Calu3 (cell line): ENCODE measurements around the gene GNB1. TPM values are rescaled to one million over a fixed set of nuclear protein-coding genes. Genes with fewer than 3 reads are reported as not detected.

Source experiments
- BruUV-seq: library from RNA; stranded (reverse); fragments of 400-500 nt; replicated peaks from 2 replicates; lab custom pipeline; 2021; lab: Mats Ljungman, UMichigan
- CTCF ChIA-PET: fragments of 300-600 bp; sonication (Branson Sonifier 250); formaldehyde crosslinking; loops from one replicate; lab custom pipeline; 2022; ENCODE audit warnings: antibody characterized with exemption; lab: Charles Lee
- DNase-seq: peaks from one replicate; pipeline ENCODE4 v3.0.0; 2022
- H3K27ac Mint-ChIP-seq: one replicate; pipeline ENCODE4 v1.8.0; 2022; ENCODE audit warnings: mixed read lengths; ENCODE audit not compliant: unreplicated experiment
- H3K27me3 Mint-ChIP-seq: one replicate; pipeline ENCODE4 v1.8.0; 2022; ENCODE audit warnings: mixed read lengths; ENCODE audit not compliant: unreplicated experiment
- H3K36me3 Mint-ChIP-seq: one replicate; pipeline ENCODE4 v1.8.0; 2022; ENCODE audit warnings: mild to moderate bottlenecking, moderate library complexity, mixed read lengths; ENCODE audit not compliant: insufficient read depth, unreplicated experiment
- H3K4me1 Mint-ChIP-seq: one replicate; pipeline ENCODE4 v1.8.0; 2022; ENCODE audit warnings: mild to moderate bottlenecking, low read depth, mixed read lengths; ENCODE audit not compliant: unreplicated experiment
- H3K4me3 Mint-ChIP-seq: one replicate; pipeline ENCODE4 v1.8.0; 2022; ENCODE audit warnings: mild to moderate bottlenecking, low read depth, moderate library complexity, mixed read lengths; ENCODE audit not compliant: unreplicated experiment
- H3K9me3 Mint-ChIP-seq: one replicate; pipeline ENCODE4 v1.8.0; 2022; ENCODE audit warnings: low read depth, mixed read lengths; ENCODE audit not compliant: unreplicated experiment
- intact Hi-C: fragments of 100-400 bp; cut with micrococcal nuclease; formaldehyde crosslinking; loops from one replicate; pipeline ENCODE4 v1.10.0; 2022; ENCODE audit not compliant: unreplicated experiment
- total RNA-seq: library from RNA; stranded (reverse); gene quantifications from 2 replicates; pipeline ENCODE4 v1.2.3, GENCODE V29; 2022
- TF ChIP-seq, protein P1 (sequence below): fragments of 200-600 bp; IDR thresholded peaks from one replicate; pipeline ENCODE4 v1.8.0; 2022; ENCODE audit warnings: antibody characterized with exemption; ENCODE audit not compliant: unreplicated experiment

Gene GNB1
- total RNA-seq, 1 experiment from 2014 or later: 252 TPM

DNA sequence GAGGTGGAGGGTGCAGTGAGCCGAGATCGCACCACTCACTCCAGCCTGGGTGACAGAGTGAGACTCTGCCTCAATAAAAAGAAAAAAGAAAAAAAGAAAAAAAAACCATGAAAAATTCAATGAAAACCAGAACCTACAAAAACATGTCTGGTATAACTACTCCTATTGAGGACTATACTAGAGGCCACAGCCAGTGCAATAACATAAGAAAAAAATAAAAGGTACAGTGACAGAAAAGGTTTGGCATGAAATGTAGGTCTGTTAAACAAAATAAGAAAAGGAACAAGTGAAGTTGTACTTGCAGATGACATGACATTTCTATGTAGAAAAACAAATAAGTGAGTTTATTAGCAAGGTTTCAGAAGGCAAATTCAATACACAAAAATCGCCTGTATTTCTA, 120.8 kb downstream of the GNB1 start:
- TF ChIP-seq, protein P1, sequence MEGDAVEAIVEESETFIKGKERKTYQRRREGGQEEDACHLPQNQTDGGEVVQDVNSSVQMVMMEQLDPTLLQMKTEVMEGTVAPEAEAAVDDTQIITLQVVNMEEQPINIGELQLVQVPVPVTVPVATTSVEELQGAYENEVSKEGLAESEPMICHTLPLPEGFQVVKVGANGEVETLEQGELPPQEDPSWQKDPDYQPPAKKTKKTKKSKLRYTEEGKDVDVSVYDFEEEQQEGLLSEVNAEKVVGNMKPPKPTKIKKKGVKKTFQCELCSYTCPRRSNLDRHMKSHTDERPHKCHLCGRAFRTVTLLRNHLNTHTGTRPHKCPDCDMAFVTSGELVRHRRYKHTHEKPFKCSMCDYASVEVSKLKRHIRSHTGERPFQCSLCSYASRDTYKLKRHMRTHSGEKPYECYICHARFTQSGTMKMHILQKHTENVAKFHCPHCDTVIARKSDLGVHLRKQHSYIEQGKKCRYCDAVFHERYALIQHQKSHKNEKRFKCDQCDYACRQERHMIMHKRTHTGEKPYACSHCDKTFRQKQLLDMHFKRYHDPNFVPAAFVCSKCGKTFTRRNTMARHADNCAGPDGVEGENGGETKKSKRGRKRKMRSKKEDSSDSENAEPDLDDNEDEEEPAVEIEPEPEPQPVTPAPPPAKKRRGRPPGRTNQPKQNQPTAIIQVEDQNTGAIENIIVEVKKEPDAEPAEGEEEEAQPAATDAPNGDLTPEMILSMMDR: no peak
- no peaks in the 10 kb centered on the region for H3K9me3 Mint-ChIP-seq
- no TSS peak for BruUV-seq
- H3K4me1 Mint-ChIP-seq: no peaks in the 10 kb centered on the region
- intact Hi-C loops: no loop called here
- no peak overlapping the region for H3K4me3 Mint-ChIP-seq
- no peaks in the 10 kb centered on the region for H3K27me3 Mint-ChIP-seq
- peaks cover 43% of the 10 kb centered on the region for H3K36me3 Mint-ChIP-seq
- H3K27ac Mint-ChIP-seq: no peak overlapping the region
- CTCF ChIA-PET: no interaction called here
- no peak for DNase-seq

DNA sequence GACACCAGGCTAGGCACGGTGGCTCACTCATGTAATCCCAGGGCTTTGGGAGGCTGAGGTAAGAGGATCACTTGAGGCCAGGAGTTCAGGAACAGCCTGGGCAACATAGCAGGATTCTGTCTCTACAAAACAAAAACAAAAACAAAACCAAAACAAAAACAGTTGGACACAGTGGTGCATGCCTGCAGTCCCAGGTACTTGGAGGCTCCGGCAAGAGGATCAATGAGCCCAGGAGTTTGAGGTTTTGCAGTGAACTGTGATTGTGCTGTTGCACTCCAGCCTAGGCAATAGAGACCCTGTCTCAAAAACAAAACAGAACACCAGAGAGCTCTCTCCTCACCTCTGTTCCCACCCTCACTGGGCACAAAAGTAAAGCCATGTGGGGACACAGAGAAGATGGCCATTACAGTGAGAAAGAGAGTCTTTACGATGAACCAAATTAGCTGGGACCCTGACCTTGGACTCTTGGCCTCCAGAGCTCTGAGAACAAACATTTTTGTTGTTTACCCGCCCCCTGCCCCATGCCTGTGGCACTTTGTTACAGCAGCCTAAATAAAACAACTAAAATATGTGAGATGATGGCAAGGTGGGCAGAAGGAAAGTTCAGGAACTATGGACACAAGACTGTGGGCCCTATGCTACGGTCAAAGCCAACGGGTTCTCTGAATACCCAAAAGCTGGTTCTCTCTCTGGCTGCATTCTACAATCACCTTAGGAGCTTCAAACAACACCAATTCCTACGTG, 122.5 kb downstream of the GNB1 start:
- Mint-ChIP-seq H3K27me3 (no peaks in the 10 kb centered on the region), H3K27ac (no peak overlapping the region), H3K4me3 (no peak overlapping the region), H3K36me3 (peaks cover 48% of the 10 kb centered on the region), H3K9me3 (no peaks in the 10 kb centered on the region), H3K4me1 (no peaks in the 10 kb centered on the region)
- no peak for DNase-seq
- no TSS peak for BruUV-seq
- CTCF ChIA-PET: no interaction called here
- TF ChIP-seq, protein P1: no peak
- intact Hi-C loops: no loop called here

DNA sequence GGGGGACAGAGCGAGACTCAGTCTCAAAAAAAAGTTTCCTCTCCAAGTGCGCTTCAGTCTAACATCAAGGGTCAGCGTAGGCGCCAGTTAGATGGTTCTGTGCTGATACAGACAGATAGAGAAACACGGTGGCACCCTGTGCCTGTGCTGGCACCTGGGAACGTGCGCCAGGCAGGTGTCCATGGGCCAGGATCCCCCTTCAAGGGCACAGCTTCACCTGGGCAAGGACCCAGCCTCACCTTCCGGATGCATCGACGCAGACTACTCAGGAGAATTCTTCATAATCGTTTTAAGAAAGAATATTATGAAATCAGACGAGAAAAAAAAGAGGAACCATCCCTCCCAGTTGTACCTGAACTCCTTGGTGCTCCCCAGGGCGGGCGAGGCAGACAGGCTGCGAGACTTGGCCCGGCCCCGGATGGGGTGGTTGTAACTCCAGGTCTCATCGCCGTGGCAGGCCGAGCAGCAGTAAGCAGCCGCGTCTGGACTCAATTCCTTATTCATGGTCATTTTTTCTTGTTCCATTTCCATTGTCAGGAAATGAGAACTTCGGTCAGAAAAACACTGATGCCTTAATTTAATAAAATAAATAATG, 125.9 kb downstream of the GNB1 start:
- CTCF ChIA-PET: no interaction called here
- intact Hi-C loops: no loop called here
- Mint-ChIP-seq H3K4me1 (peaks cover under 1% of the 10 kb centered on the region), H3K4me3 (no peak overlapping the region), H3K36me3 (peaks cover 49% of the 10 kb centered on the region), H3K9me3 (no peaks in the 10 kb centered on the region), H3K27me3 (no peaks in the 10 kb centered on the region), H3K27ac (no peak overlapping the region)
- no peak for DNase-seq
- BruUV-seq: no TSS peak
- TF ChIP-seq, protein P1: no peak

DNA sequence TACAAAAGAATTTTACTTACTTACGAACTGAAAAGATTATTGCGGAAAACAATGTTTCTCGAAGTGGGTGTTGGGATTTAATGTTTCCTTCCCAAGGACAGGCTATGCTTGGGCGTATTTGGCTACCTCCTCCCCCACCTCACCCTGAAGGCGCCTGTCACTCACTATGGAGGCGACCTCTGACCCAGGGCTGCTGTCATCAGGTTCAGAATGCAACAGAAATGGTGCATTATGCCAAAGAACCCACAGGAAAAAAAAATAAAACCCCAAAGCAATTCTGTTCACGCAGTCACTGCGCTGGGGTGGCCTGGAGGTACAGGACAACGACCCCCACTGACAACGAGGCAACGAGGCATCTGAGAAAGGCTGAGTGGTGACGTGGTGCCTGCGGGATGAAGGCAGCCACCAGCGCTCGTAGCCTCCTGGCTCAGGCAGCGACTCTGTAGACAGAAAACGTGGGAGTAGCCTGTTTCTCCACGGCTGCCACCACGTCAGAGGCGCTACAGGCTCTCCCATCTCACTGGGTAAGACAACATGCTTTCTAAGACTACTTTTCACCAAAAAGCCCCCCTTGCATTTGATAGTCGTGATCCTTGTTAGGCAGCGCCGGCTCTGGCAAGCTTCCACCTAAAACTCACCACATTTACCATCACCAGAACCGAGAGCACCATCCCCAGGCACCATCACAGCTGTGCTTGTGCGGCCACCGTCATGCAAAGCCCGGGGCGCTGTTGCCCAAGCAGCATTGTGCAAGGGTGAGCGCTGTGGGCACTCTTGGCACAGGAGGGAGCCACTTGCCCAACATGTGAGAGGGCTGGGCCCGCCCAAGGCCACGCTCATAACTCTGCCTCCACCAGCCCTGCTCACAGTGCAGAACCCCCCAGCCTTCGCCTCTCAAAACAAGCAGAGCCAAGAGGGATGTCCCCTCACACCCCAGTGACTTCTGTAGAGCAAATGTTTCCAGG, 126.9 kb downstream of the GNB1 start:
- Mint-ChIP-seq H3K9me3 (no peaks in the 10 kb centered on the region), H3K4me3 (no peak overlapping the region), H3K27me3 (no peaks in the 10 kb centered on the region), H3K36me3 (peaks cover 51% of the 10 kb centered on the region), H3K4me1 (peaks cover 11% of the 10 kb centered on the region), H3K27ac (no peak overlapping the region)
- intact Hi-C loops: no loop called here
- no peak for DNase-seq
- CTCF ChIA-PET: no interaction called here
- BruUV-seq: no TSS peak
- TF ChIP-seq, protein P1: no peak
